GM19324 (cell line): Measurements from ENCODE around the gene ADAMTS20.
"Not testable (repeated sequence)": the region's sequence is repeated elsewhere in the genome, so short reads cannot be mapped to it uniquely, and the experiment has no call there.

Experiments
- ATAC-seq: cut with Tn5 transposase; IDR thresholded peaks from one replicate; pipeline ENCODE4 v1.9.1; 2021; ENCODE audit warnings: mild to moderate bottlenecking, moderate library complexity; ENCODE audit not compliant: unreplicated experiment, low FRiP score

ADAMTS20 gene

GRCh38 chr12:43362910-43363694 is 188.9 kb downstream of the ADAMTS20 start:
- ATAC-seq, result no peak

DNA sequence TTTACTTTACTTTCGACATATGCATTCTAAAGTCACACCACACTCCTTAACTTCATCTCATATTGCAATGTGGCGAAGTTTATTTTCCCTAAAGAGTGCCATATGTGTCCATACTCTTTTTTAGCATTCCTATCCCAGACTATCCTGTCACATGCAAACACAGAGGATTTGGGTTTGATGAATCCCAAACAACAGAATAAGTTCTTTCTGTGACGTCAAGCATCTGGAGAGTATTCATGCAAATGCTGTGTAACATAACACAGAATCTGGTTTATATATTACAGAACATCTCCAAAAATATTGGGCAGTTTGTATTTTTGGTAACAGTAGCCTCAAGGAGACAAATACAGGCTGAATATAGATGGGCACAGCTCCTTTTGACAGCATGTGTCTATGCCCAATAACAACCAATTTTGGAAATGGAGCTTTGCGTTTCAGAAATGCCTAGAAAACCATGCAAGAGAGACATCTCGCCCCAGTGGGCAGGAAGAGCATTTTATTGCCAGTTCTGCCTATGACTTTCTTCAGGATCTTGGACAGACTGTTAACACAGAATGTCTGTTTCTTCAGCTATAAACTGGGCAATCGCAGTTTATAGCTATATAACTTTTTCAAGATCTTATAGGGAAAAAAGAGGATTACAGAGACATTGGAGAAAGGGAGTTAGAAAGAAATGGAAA is 190.8 kb downstream of the ADAMTS20 start:
- ATAC-seq, result no peak

- not testable (repeated sequence) for ATAC-seq
Observed at GRCh38 chr12:43360001-43360400, 192.0 kb downstream of the ADAMTS20 start.

DNA sequence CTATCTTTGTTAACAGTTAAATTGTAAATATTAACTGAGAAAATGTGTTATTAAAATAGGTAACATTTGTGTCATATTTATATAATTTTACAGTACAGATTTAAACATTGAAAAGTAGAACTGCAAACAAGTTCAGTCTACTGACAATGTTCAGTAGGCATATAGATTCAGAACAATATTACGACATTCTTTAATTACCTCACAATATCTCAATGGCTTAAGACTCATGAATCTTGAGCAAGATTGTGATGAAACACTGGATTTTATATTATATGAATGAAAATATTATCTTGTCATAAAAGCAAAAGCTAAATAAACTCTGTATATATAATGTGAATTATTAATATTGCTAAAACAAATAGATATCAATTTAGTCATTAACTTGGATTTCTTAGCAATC is 194.9 kb downstream of the ADAMTS20 start:
- ATAC-seq, result no peak

DNA sequence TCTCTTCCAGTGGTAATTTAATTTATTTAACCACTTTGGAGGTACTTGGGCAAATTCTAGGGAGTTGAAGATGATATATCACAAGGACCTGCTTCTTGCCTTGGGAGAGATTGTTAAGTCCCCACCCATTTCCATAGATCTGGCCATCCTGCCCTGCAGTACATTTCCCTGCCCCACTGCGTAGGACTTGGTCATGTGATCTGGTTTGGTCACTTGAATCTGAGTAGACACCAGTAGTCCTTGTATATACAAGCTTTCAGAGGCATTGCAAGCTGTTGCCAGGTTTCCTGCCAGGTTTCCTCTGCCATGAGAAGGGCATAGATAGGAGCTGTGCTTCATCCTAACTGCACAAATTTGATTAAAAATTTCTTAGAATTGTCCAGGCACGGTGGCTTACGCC is 200.0 kb downstream of the ADAMTS20 start:
- ATAC-seq, result no peak

DNA sequence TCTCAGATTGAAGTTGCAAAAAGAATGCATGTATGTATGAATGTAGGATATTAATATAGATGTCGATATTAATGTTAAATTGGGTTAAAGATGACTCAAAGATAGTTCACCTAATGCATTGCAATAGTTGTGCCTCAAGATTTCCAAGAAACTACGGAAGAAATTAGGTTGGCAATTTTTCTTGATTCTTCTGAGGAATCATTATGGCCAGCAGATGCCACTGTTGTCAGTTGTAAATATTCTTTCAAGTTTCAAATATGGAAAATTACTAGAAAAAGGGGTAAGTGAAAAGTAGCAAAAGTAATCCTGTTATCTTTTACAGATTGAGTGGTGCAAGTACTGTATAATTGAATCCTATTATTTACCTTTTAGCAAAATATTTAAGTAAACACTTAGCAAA is 202.1 kb downstream of the ADAMTS20 start:
- ATAC-seq, result no peak

GRCh38 chr12:43348221-43348620 is 203.8 kb downstream of the ADAMTS20 start:
- ATAC-seq, result no peak

DNA sequence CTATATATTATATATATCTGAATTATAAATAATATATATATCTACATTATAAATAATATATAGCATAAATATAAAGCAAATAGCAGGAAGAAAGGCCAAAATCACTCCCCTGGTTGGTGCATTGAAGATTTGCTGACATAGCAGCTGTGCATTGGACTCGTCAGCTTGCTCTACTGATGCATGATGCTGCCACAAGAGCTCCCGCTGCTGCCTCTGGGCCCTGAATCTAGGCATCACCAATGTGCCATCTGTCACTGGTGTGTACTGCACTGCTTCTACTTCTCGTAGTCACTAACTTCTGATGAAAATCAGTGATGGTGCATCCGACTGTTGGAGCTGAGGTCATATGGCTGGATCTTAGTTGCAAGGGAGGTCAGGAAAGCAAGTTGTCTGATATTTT is 205.0 kb downstream of the ADAMTS20 start:
- no peak for ATAC-seq

DNA sequence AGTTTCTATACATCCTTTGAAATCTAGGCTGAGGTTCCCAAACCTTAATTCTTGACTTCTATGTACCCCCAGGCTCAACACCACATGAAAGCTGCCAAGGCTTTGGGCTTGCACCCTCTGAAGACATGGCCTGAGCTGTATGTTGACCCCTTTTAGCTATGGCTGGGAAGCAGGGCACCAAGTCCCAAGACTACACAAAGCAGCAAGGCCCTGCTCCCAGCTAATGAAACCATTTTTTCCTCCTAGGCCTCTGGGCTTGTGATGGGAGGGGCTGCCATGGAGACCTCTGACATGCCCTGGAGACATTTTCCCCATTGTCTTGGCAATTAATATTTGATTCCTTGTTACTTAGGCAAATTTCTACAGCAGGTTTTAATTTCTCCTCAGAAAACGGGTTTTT is 207.0 kb downstream of the ADAMTS20 start:
- ATAC-seq, result no peak

- not testable (repeated sequence) for ATAC-seq
Observed at GRCh38 chr12:43341785-43342313, 210.2 kb downstream of the ADAMTS20 start.

- ATAC-seq, result peak; percentile 46
Observed at GRCh38 chr12:43338848-43339526, 213.0 kb downstream of the ADAMTS20 start.

DNA sequence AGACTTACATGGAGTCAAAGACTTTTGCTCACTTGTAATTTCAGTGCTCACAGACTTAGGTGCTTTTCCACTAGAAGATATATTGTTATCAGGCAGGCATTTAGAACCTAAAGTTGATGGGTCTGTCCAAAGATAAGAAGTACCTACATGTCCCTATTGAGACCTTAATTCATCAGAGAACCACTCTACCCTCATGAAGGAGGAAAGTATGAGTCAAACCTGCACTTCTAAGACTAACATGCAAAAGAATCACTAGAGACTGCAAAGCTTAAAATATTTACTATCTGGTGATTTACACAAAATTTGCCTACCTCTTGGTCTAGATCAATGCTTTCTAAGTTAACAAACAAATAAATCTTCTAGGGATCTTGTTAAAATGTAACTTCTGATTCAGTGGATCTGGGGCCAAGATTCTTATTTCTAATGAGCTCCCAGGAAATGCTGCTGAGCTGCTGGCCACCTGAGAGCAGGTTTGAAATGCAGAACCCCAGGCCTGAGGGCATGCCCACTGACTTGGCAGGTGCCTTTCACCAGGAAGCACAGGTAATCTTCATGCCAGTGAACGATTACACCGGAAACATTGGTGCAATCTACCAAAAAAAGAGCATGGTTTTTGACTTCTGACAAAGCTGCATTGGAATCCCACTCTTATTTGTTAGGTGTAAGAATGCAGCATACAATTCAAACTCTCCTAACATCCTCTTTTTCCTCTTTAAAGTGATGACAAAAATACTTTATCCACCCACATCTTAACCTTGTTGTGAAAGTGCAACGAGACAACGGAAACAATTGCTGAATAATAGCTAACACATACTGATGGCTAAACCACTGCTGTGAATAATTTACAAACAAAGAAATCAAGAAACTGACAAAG is 214.2 kb downstream of the ADAMTS20 start:
- ATAC-seq, result peak; percentile 59

- ATAC-seq, result no peak
Observed at GRCh38 chr12:43336962-43337555, 214.9 kb downstream of the ADAMTS20 start.

DNA sequence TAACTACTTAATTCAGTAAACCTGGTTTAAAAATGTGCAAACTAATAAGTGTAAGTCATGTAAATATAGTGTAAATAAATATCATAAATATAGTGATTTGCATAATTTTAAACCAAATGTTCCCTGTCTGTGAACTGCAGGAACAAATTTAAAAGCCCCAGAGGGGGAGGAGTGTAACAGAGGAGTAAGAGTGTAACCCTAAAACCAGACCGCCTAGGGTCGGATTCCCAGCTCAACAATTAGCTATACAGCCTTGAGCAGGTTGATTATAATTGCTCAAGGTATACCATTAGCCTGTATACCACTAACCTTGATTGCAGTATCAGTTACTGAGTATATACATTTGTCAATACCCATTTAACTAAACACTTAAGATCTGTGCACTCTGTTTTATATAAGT is 218.4 kb downstream of the ADAMTS20 start:
- ATAC-seq, result no peak

DNA sequence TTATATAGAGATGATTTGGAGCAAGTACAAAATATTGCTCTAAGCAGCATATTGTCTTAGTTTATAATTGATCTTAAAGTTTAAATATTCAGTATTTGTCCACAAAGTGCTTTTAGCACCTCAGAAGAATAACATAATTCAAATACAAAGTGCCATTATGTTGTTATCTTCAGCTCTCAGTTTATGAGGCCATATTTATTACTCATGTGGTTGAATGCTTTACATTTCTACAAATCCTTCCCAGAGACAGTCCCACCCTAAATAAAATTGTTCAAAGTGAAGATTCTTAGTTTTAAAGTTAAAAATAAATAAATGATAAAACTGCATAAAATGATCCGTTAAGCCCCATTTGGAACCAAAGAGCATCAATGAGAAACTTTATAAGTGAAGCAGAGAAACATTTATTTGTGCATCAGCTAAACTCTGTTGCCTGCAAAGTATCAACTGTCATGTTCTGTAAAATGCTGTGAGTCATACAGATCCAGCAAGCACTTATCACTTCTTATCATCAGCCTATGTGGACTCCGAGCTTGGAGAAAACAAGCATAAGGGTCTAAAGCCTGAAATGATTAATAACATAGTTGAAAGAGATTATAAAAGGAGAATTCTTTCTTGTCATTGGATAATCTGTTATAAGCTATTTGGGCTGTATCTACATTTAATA is 218.9 kb downstream of the ADAMTS20 start:
- ATAC-seq, result no peak

- ATAC-seq, result no peak
Observed at GRCh38 chr12:43331935-43332334, 220.1 kb downstream of the ADAMTS20 start.

DNA sequence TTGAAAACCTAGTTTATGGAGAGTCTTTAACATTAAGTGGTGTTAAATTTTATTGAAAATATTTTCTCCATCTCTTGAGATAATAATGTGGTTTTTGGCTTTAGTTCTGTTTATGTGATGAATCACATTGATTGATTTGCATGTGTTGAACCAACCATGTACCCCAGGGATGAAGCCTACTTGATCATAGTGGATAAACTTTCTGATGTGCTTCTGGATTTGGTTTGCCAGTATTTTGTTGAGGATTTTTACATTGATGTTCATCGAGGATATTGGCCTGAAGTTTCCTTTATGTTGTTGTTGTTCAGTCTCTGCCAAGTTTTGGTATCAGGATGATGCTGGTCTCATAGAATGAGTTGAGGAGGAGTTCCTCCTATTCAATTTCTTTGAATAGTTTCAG is 222.6 kb downstream of the ADAMTS20 start:
- no peak for ATAC-seq

- peak; percentile 90 for ATAC-seq
Observed at GRCh38 chr12:43325786-43326185, 226.2 kb downstream of the ADAMTS20 start.

GRCh38 chr12:43320281-43320680 is 231.7 kb downstream of the ADAMTS20 start:
- ATAC-seq, result no peak
